Body of pancreas (tissue), 4 donors: Measurements from ENCODE around the gene TENM4.

Experiments used
- POLR2A ChIP-seq, 3 donors: fragments of 450-650 bp; IDR thresholded peaks; one replicate each; pipeline ENCODE4 v1.6.1; 2016; ENCODE audit warnings: antibody characterized with exemption in 3 of 3, mild to moderate bottlenecking in 2 of 3
- TF ChIP-seq, protein P1 (sequence below), 7 experiments: fragments of 450-650 bp in 4 of 7; fragments of 200-600 bp in 3 of 7; sonication (generic) in 3 of 7; IDR thresholded peaks; one replicate each; pipeline ENCODE4 v1.5.1; 2016 to 2019; ENCODE audit warnings: antibody characterized with exemption in 7 of 7

- TF ChIP-seq, protein P1, sequence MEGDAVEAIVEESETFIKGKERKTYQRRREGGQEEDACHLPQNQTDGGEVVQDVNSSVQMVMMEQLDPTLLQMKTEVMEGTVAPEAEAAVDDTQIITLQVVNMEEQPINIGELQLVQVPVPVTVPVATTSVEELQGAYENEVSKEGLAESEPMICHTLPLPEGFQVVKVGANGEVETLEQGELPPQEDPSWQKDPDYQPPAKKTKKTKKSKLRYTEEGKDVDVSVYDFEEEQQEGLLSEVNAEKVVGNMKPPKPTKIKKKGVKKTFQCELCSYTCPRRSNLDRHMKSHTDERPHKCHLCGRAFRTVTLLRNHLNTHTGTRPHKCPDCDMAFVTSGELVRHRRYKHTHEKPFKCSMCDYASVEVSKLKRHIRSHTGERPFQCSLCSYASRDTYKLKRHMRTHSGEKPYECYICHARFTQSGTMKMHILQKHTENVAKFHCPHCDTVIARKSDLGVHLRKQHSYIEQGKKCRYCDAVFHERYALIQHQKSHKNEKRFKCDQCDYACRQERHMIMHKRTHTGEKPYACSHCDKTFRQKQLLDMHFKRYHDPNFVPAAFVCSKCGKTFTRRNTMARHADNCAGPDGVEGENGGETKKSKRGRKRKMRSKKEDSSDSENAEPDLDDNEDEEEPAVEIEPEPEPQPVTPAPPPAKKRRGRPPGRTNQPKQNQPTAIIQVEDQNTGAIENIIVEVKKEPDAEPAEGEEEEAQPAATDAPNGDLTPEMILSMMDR (IDR thresholded peaks at IDR 0.05) = no peak
- no peak for TF ChIP-seq POLR2A (IDR thresholded peaks at IDR 0.05)
Observed at GRCh38 chr11:78975081-78975480, 465.7 kb downstream of the TENM4 start.
